Heart left ventricle (tissue), 16 donors: ENCODE results near the gene DNAJA3. TPM values are rescaled to one million over a fixed set of nuclear protein-coding genes. Genes with fewer than 3 reads are reported as not detected.

Experiments
- ATAC-seq, 4 donors: fragments of 200-7000 bp; cut with Tn5 transposase; one replicate each; pipeline ENCODE4 v1.9.1; 2020 to 2022; ENCODE audit warnings: moderate library complexity in 4 of 4, mild to moderate bottlenecking in 3 of 4, moderate number of reproducible peaks in 1 of 4
- DNase-seq, 5 donors: peaks; one replicate each; pipeline ENCODE4 v3.0.0-alpha.2; 2020
- H3K27ac ChIP-seq, 12 donors: fragments of 200-600 bp; sonication (generic) in 4 of 12; one replicate each; pipeline versions ENCODE4 v1.5.0 to v1.8.0; 2016 to 2022; ENCODE audit warnings: mild to moderate bottlenecking in 2 of 12
- H3K27me3 ChIP-seq, 9 donors: fragments of 200-600 bp; sonication (generic) in 2 of 9; one replicate each; pipeline versions ENCODE4 v1.5.1 to v1.8.0; 2016 to 2022; ENCODE audit warnings: mild to moderate bottlenecking in 3 of 9
- H3K36me3 ChIP-seq, 9 donors: fragments of 200-600 bp; sonication (generic) in 2 of 9; one replicate each; pipeline versions ENCODE4 v1.5.0 to v1.8.0; 2018 to 2022; ENCODE audit warnings: mild to moderate bottlenecking in 2 of 9
- H3K4me1 ChIP-seq, 12 donors: fragments of 200-600 bp; sonication (generic) in 4 of 12; one replicate each; pipeline versions ENCODE4 v1.5.0 to v1.8.0; 2016 to 2022; ENCODE audit warnings: mild to moderate bottlenecking in 3 of 12
- H3K4me3 ChIP-seq, 12 donors: fragments of 200-600 bp; sonication (generic) in 4 of 12; one replicate each; pipeline versions ENCODE4 v1.5.0 to v1.8.0; 2017 to 2022; ENCODE audit warnings: mild to moderate bottlenecking in 9 of 12, moderate library complexity in 4 of 12
- H3K9me3 ChIP-seq, 12 donors: fragments of 200-600 bp; sonication (generic) in 4 of 12; one replicate each; pipeline versions ENCODE4 v1.5.0 to v1.8.0; 2016 to 2022; ENCODE audit warnings: mild to moderate bottlenecking in 1 of 12
- CTCF ChIP-seq, 12 donors: fragments of 200-600 bp; sonication (generic) in 4 of 12; IDR thresholded peaks; one replicate each; pipeline versions ENCODE4 v1.5.0 to v1.8.0; 2018 to 2022; ENCODE audit warnings: antibody characterized with exemption in 12 of 12, mild to moderate bottlenecking in 5 of 12
- POLR2A ChIP-seq, 2 donors: fragments of 450-650 bp; IDR thresholded peaks; one replicate each; pipeline ENCODE4 v1.6.1; 2017; ENCODE audit warnings: antibody characterized with exemption in 2 of 2, mild to moderate bottlenecking in 2 of 2, moderate library complexity in 2 of 2
- WGBS, 4 donors: extraction: QIAGEN DNeasy Blood & Tissue Kit in 2 of 4; methylation state at CpG; one replicate each; pipeline versions ENCODE4 v1.1.5 to v1.1.7; 2013 to 2018; 5-methylcytosine and 5-hydroxymethylcytosine counted together
- intact Hi-C, 10 donors: fragments of 100-400 bp; cut with DNase I; formaldehyde crosslinking; loops; one replicate each; pipeline versions ENCODE4 v1.11.1 to v1.14.2; 2022
- long read RNA-seq, 3 donors: library from polyadenylated mRNA; unstranded; transcript quantifications; one replicate each; pipeline ENCODE4 v2.0.0, GENCODE V29; 2020 to 2021
- polyA plus RNA-seq, 2 donors: library from polyadenylated mRNA; stranded (reverse); fragments of 200-250 nt; gene quantifications; one replicate each; pipeline ENCODE4 v1.2.3, GENCODE V29; 2013
- total RNA-seq, 9 donors: library from RNA; depleted of rRNA in 2 of 9; stranded (reverse); fragments of >200 nt in 2 of 9; fragmentation: NEBNext Ultra II Directional in 3 of 9; extraction: Animal tissue kit (Norgen Biotek cat#: 25700) in 3 of 9; gene quantifications; one replicate each; pipeline versions ENCODE4 v1.1.0 to v1.2.4, GENCODE V29; 2016 to 2023
- donor health status: ischemic (EF 13 %, LVEDD 7.1; RV severe dilation, severe dysfunction).
- donor health status: healthy with polysubstance abuse.
- donor health status: DM: no; HTN: yes; CAD: no.
- donor health status: DM: no; HTN: no; CAD: no.
- donor health status: ischemic (EF 25% LVEDD 6.9; RV normal size, moderate dysfunction).
- donor health status: ischemic (EF 25% LVEDD 5.7; RV mildly dilated, moderate dysfunction).
- donor health status: healthy.
- donor health status: DM: yes; HTN: yes; CAD: no.
- donor health status: ischemic (EF 35%, LVEDD 5.7; RV mildly dilated, moderate dysfunction).
- donor health status: nonischemic (EF 11% LVEDD 7.7; RV severe dilation, severe dysfunction).
- donor health status: DM: yes; HTN: yes; CAD: no.
- donor health status: PGD.
- donor health status: ischemic (EF 29% LVEDD 5.4; RV normal size, mild dysfunction).
- donor health status: nonischemic (EF 23%, LVEDD 6.1; RV moderate dilation, normal function).

The DNAJA3 gene
- 10 to 100 TPM; 47.5 to 88.4 (median 59.7) TPM for total RNA-seq
- polyA plus RNA-seq = 10 to 100 TPM; 47.4 to 81.8 TPM
- long read RNA-seq, donor 1, transcript DNAJA3-202 (11 exons, 2,591 nt) = major isoform, 119 of 194 reads
- long read RNA-seq, donor 1, transcript DNAJA3-201 (12 exons, 2,763 nt) = minor isoform, 50 of 194 reads
- long read RNA-seq, donor 1, partial matches to known transcripts = 14 of 194 reads
- long read RNA-seq, donor 1, other reads (novel, unspliced or antisense) = 10 of 194 reads
- long read RNA-seq, donor 2, transcript DNAJA3-202 (11 exons, 2,591 nt) = major isoform, 454 of 609 reads
- long read RNA-seq, donor 2, transcript DNAJA3-201 (12 exons, 2,763 nt) = minor isoform, 120 of 609 reads
- long read RNA-seq, donor 2, partial matches to known transcripts = 22 of 609 reads
- long read RNA-seq, donor 2, other reads (novel, unspliced or antisense) = 13 of 609 reads
- long read RNA-seq, donor 3, transcript DNAJA3-201 (12 exons, 2,763 nt) = minor isoform, 30 of 152 reads
- long read RNA-seq, donor 3, transcript DNAJA3-202 (11 exons, 2,591 nt) = major isoform, 110 of 152 reads
- long read RNA-seq, donor 3, partial matches to known transcripts = 8 of 152 reads
- long read RNA-seq, donor 3, other reads (novel, unspliced or antisense) = 3 of 152 reads

DNA sequence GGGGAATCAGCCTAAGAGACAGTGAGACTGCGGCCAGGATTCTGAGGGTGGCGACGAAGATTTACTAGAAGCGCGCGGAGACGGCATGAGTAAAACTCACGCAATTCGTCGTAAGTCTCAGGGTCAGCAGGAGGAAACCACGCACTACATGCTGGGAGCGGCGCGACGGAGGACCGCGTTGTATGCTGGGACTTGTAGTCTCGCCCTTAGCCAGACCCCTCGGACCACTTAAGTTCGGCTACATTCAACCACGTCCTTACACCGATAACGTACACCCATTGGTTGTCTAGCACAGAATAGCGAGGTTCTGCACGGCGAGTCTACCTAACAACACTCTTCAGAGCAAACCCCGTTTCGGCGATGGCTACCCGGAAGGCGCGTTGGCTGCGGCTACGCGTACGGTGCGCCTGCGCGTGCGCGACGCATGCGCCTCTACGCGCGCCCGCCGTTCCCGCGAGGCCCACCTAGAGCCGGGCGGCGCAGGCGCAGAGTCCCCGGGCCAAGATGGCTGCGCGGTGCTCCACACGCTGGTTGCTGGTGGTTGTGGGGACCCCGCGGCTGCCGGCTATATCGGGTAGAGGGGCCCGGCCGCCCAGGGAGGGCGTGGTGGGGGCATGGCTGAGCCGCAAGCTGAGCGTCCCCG, at the start of gene DNAJA3:
TSS of gene DNAJA3 (plus strand) at position 491 of the 643 bp plus-strand sequence. CDS start at position 505, 14 bp downstream.
- WGBS, 4 donors = 0% methylated on average over 61 to 68 of the region's 68 CpGs
- H3K9me3 ChIP-seq = no peaks in the 10 kb centered on the region
- ATAC-seq = peak; percentile 95 to 99 (median 98)
- H3K4me1 ChIP-seq = peaks cover 0 to 42% (median 16%) of the 10 kb centered on the region in 12 donors
- peak; percentile 24 to 85 for TF ChIP-seq POLR2A (IDR thresholded peaks at IDR 0.05)
- peak in 2 of 12 donors; percentile 7 to 13 for TF ChIP-seq CTCF (IDR thresholded peaks at IDR 0.05)
- intact Hi-C loops = loop anchor here in 1 of 10 donors (5.0 kb wide), 1 partner anchor 112 kb away; the partner anchor contains the start of gene CDIP1
- peak within 1 kb of the TSS; percentile 64 to 99 (median 82) for H3K4me3 ChIP-seq
- no peaks in the 10 kb centered on the region for H3K27me3 ChIP-seq
- DNase-seq = peak; percentile 90 to 96 (median 92)
- peaks cover 0 to 4% (median 0%) of the 10 kb centered on the region in 9 donors for H3K36me3 ChIP-seq
- H3K27ac ChIP-seq = peak within 1 kb of the TSS; percentile 90 to 99 (median 96)

DNA sequence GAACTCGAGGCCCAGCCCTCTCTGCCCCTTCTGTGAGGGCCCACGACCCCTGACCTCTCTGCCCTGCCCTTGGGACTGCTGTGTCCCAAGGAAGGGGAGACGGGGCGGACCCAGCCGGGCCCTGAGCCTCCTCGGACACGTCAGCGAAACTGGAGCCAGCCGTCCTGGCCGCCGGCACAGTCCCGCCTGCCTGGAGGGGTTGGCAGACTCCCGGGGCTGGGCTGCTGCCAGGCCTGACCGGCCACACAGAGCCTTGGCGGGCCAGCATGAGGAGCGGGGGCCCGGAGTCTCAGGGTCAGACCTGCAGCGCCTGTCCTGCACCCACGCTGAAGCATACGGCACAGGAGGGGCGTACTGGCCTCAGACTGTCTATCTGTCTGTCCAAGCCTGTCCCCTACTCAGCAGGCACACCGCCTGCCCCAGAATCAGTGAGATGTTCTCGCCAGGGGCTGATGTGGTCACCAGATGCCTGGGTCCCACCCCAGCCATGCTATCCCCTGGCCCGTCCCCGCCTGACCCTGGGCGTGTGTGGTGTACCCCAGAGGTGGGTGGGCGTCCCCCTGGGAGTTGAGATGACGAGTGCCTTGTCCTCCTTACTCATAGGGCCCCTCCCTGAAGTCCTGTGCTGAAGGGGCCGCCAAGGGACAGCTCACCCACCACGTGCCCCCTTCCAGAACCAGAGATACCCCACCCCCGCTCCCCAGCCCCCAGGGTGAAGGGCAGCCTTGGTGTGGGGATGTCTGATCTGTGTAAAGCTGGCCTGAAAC, 49.4 kb upstream of the DNAJA3 start:
- intact Hi-C loops = no loop called here
- peaks cover 5 to 82% (median 63%) of the 10 kb centered on the region in 12 donors for H3K4me1 ChIP-seq
- no peaks in the 10 kb centered on the region for H3K9me3 ChIP-seq
- DNase-seq (peak; percentile 89 to 95 (median 93)), ATAC-seq (peak; percentile 72 to 82 (median 76))
- H3K4me3 ChIP-seq = peak overlapping the region in 8 of 12 donors; percentile 3 to 86 (median 24)
- no peaks in the 10 kb centered on the region for H3K27me3 ChIP-seq
- TF ChIP-seq POLR2A (IDR thresholded peaks at IDR 0.05) (no peak), CTCF (IDR thresholded peaks at IDR 0.05) (no peak)
- 42 to 74% (median 48%) methylated on average over 4 to 31 of the region's 31 CpGs for WGBS, 4 donors
- H3K27ac ChIP-seq = peak overlapping the region; percentile 31 to 89 (median 79)
- peaks cover 0 to 15% (median 3%) of the 10 kb centered on the region in 9 donors for H3K36me3 ChIP-seq

GRCh38 chr16:4376893-4377572, 48.6 kb upstream of the DNAJA3 start:
- no peak for TF ChIP-seq POLR2A (IDR thresholded peaks at IDR 0.05)
- TF ChIP-seq CTCF (IDR thresholded peaks at IDR 0.05) = no peak
- ATAC-seq (no peak), DNase-seq (peak in 1 of 5 donors; percentile 48)
- no peaks in the 10 kb centered on the region for H3K9me3 ChIP-seq
- H3K27me3 ChIP-seq = no peaks in the 10 kb centered on the region
- peak overlapping the region in 11 of 12 donors; percentile 31 to 89 (median 80) for H3K27ac ChIP-seq
- H3K4me3 ChIP-seq = peak overlapping the region in 5 of 12 donors; percentile 3 to 86 (median 28)
- H3K36me3 ChIP-seq = peaks cover 0 to 22% (median 8%) of the 10 kb centered on the region in 9 donors
- WGBS, 4 donors = 72 to 83% (median 81%) methylated on average over 20 to 27 of the region's 27 CpGs
- peaks cover 5 to 76% (median 60%) of the 10 kb centered on the region in 12 donors for H3K4me1 ChIP-seq
- intact Hi-C loops = no loop called here
